GM21390 (cell line): ENCODE results near the gene RRAS.
"Not testable (repeated sequence)": the region's sequence is repeated elsewhere in the genome, so short reads cannot be mapped to it uniquely, and the experiment has no call there.

ENCODE experiments used
- ATAC-seq: cut with Tn5 transposase; IDR thresholded peaks from one replicate; pipeline ENCODE4 v1.9.1; 2021; ENCODE audit not compliant: unreplicated experiment

The RRAS gene

DNA sequence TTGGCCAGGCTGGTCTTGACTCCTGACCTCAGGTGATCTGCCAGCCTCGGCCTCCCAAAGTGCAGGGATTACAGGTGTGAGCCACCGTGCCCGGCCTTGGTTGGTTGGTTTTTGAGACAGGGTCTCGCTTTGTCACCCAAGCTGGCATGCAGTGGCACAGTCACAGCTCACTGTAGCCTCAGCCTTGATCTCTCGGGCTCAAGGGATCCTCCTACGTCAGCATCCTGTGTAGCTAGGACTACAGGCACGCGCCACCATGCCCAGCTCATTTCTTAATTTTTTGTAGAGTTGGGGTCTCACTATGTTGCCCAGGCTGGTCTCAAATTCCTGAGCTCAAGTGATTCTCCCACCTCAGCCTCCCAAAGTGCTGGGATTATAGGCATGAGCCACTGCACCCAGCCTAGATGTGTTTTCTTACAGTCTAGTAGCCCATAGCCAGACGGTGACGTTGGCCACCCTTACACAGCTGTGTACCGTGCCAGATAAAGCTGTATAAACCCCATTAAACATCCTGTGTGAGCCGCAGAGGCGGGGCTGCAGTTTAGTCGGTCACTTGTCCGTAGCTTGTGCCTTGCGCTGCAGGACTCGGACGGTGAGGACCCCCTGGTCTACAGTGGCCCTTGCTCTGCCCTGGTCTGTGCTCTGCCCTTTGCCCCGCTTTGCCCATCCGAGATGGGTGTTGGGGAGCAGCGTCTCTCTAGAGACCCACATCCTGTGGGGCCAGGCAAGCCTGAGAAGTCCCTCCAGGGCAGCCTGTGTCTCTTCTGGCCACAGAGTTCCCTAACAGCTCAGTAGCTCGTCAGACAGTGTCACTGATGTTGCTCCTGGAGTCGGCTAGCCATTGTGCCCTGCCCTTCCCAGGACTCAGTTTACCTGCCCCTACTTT, 15.9 kb upstream of the RRAS start:
- ATAC-seq: no peak

DNA sequence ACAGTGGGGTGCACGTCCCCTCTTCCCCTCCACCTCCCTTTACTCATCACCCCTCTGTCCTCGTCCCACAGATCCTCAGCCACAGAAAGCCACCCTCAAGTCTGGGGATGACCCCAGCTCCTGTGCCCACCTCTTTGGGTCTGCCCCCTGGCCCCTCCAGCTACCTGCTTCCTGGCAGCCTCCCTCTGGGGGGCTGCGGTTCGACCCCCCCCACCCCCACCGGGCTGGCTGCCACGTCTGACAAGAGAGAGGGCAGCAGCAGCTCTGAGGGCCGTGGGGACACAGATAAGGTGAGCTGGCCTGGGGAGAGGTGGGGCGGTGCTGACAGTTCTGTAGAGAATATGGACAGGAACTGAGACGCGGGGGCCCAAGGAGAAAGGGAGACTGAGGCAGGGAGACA, 14.6 kb upstream of the RRAS start:
- ATAC-seq: no peak

DNA sequence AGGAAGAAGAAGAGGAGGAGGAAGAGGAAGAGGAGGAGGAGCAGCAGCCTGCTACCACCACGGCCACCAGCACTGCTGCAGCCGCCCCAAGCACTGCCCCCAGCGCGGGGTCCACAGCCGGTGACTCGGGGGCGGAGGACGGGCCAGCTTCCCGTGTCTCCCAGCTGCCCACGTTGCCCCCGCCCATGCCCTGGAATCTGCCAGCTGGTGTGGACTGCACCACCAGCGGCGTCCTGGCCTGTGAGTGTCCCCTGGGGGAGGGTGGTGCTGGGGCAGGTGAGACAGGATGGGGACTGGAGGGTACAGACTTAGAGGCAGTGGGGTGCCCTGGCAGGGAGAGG, 13.5 kb upstream of the RRAS start:
- no peak for ATAC-seq

DNA sequence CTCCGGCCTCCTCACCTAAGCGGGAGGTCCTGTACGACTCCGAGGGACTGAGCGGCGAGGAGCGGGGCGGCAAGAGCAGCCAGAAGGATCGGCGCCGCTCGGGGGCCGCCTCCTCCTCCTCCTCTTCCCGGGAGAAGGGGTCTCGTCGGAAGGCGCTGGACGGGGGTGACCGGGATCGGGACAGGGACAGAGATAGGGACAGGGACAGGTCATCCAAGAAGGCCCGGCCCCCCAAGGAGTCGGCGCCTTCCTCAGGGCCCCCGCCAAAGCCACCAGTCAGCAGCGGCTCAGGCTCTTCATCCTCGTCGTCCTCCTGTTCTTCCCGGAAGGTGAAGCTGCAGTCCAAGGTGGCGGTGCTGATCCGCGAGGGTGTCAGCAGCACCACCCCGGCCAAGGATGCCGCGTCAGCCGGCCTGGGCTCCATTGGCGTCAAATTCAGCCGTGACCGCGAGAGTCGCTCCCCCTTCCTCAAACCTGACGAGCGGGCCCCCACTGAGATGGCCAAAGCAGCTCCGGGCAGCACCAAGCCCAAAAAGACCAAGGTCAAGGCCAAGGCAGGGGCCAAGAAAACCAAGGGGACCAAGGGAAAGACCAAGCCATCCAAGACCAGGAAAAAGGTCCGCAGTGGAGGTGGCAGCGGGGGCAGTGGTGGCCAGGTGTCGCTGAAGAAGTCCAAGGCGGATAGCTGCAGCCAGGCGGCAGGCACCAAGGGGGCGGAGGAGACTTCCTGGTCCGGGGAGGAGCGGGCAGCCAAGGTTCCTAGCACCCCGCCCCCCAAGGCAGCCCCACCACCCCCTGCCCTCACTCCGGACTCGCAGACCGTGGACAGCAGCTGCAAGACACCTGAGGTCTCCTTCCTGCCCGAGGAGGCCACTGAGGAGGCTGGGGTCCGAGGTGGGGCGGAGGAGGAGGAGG, 12.9 kb upstream of the RRAS start:
- no peak for ATAC-seq

DNA sequence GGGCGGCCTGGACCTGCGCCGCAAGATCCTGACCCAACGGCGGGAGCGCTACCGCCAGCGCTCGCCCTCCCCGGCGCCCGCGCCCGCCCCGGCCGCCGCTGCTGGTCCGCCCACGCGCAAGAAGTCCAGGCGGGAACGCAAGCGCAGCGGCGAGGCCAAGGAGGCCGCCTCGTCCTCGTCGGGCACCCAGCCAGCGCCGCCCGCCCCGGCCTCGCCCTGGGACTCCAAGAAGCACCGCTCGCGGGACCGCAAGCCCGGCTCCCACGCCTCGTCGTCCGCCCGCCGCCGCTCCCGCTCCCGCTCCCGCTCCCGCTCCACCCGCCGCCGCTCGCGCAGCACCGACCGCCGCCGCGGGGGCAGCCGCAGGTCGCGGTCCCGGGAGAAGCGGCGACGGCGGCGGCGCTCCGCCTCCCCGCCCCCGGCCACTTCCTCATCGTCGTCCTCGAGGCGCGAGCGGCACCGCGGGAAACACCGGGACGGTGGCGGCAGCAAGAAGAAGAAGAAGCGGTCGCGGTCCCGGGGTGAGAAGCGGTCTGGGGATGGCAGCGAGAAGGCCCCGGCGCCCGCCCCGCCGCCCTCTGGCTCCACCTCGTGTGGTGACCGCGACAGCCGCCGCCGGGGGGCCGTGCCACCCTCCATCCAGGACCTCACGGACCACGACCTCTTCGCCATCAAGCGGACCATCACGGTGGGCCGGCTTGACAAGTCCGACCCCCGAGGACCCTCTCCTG, 12.0 kb upstream of the RRAS start:
- no peak for ATAC-seq

DNA sequence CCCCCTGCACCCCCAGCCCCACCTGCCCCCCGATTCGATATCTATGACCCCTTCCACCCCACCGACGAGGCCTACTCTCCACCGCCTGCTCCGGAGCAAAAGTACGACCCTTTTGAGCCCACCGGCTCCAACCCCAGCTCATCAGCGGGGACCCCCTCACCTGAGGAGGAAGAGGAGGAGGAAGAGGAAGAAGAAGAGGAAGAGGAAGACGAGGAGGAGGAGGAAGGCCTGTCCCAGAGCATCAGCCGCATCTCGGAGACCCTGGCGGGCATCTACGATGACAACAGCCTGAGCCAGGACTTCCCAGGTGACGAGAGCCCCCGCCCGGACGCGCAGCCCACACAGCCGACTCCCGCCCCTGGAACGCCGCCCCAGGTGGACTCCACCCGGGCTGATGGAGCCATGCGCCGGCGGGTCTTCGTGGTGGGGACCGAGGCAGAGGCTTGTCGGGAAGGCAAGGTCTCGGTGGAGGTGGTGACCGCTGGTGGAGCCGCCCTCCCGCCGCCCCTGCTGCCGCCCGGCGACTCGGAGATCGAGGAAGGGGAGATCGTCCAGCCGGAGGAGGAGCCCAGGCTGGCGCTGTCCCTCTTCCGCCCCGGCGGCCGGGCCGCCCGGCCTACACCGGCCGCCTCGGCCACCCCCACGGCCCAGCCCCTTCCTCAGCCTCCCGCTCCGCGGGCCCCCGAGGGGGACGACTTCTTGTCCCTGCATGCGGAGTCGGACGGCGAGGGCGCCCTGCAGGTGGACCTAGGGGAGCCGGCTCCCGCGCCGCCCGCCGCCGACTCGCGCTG, 11.3 kb upstream of the RRAS start:
- no peak for ATAC-seq

DNA sequence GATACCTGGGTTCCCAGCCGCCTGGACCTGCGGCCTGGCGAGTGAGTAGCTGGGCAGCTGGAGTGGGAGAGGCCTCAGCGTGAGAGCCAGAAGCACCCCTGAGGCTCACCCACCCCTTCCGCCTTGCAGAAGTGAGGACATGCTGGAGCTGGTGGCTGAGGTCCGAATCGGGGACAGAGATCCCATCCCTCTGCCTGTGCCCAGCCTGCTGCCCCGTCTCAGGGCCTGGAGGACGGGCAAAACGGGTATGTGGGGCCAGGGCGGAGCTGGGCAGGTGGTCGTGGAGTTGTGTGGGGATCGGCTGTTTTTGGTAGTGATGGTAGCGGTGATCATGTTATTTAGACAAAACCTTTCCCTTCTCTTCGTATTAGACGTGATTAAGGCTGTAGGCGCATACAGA, 6.6 kb upstream of the RRAS start:
- no peak for ATAC-seq

DNA sequence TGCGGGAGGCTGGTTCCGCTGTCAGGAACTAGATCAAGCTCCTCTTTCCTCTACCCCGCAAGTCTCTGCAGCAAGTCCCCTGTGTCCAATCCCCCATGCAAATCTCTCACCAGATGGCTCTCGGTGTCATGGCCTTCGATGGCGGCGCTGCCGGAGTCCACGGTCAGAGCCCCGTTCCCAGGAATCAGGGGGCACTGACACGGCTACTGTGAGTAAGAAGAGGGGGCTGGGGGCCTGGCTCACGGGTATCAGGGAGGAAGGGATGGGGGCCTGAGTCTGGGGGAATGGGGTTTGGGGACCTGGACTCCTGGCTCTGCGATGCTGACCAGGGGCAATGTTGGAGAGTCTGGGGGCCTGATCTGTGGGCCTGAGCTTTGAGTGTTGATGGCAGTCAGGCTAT, 6.1 kb upstream of the RRAS start:
- ATAC-seq: no peak

DNA sequence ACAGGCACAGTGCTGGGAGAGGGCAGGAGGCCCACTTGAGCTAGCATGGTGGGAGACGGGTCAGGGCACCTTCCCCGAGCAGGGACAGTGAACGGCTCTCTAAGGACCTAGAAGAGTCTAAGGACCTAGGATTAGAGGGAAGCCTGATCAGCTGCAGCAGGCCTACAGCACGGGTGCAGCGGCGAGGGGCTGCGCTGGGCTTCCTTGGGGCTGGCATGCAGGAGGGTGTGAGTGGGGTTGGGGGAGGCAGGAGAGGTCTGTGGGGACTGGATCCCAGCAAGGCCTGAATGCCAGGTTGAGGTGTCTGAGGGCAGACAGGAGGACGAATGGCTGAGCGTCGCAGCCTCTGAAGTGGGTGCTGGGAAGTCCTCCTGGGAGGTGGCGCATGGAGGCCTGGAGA, 5.6 kb upstream of the RRAS start:
- ATAC-seq: no peak

DNA sequence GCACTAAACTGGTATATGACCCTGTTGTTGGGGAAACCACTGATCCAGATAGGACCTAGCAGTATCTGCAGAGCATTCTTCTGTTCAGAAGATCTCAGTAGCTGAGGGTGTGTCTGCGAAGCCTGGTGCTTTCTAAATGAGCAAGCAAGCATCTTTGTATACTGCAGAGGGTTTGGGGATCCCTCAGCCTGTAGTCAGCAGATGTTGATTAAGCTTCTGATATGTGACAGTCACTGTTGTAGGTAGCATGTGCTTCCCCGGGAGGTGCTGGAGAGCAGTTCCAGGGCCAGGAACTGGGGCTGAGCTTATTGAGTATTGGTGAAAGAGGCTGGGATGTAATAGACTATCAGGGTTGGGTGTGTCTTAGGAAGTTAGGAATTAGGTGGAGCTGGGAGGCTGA, 3.5 kb upstream of the RRAS start:
- ATAC-seq: no peak

DNA sequence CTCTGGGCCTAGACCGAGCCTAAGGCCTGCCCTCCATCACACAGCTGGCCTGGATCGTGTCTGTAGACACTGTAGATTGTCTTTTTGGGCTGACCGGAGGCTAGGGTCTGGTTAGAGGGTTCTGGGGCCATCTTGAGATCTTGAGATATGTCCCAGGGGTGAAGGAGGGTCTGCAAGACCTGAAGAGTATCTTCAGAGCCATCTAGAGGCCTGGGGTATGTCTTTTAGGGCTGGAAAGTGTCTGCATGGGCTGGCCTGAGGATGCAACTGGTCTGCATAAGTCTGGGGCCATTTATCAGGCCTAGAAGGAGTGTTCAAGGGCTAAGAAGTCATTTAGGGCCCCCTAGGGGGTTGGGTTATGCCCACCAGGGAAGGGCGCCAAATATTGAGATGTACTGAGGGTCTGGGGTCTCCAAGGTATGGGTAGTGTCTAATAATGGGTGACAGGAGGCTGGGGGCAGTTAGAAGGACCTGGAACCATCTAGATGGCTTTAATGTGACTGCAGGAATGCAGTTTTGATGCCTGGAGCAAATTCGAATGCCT, 2.6 kb upstream of the RRAS start:
- ATAC-seq: no peak

DNA sequence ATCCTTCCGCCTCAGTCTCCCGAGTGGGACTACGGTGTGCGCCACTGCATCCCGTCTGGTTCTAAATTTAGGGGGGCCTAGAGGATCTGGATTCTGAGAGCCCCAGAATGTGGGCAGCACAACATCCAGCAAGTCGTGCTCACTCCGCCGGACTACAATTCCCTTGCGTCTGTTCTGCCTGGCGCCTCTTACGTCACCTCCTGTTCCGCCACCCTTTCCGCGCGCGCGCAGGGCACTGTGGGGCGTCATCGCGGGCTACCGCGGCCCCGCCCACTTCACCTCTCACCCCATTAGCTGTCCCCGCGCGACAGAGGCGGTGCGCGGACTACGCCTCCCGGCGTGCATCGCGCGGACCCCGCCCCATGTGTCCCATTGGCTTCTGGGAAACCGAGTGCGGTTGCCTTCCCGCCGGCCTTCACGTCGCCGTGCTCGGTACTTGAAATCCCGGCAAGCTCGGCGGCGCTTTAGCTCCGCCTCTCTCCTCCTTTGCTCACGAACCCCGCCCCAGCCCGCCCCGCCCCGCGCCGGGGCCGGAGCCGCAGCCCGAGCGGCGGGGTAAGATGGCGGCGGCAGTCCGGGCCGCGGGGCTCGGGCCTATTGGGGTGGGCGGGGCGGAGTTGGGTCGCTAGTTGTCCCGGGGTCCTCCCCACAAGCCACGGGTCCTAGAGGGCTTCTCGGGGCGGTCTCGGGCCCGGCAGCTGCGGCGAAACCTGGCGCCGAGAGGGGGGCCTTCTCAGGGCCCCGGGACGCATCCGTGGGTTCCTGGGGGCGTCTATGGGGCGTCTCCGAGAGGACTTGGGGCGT, 1.9 kb upstream of the RRAS start, which contains the start of gene SCAF1:
Gene SCAF1 (plus strand): TSS at position 522 of the 804 bp plus-strand sequence. CDS start 2,818 bp downstream, outside the sequence.
- ATAC-seq: peak; percentile 59

DNA sequence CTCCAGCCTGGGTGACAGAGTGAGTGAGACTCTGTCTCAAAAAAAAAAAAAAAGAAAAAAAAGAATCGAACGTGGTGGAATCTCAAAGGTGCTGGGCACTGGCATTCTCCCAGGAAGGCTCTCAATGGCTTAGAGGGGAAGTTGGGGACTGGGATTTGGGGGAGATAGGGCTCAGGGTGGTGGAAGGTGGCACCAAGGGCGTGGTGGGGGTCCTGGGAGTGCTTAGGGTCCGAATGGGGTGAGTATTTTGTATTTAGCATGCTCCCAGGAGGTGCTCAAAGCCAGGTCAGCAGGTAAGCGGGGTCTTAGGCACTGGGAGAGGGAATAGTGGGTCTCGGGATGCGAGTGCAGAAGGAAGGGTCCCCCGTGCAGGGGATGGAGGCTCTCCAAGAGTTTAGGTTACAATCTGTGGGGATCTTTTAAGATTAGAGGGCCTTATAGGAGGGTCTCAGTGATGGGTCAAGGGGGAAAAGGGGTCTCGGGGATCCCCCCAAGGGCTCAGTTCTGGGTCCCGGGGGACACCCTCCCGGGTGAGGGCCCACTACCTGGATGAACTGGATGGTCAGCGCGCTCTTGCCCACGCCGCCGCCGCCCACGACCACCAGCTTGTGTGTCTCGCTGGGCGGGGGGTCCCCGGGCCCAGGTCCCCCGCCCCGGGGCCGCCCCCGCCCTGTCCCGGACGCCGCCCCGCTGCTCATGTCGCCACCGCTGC, 386 bp downstream of the RRAS start:
- ATAC-seq: no peak

DNA sequence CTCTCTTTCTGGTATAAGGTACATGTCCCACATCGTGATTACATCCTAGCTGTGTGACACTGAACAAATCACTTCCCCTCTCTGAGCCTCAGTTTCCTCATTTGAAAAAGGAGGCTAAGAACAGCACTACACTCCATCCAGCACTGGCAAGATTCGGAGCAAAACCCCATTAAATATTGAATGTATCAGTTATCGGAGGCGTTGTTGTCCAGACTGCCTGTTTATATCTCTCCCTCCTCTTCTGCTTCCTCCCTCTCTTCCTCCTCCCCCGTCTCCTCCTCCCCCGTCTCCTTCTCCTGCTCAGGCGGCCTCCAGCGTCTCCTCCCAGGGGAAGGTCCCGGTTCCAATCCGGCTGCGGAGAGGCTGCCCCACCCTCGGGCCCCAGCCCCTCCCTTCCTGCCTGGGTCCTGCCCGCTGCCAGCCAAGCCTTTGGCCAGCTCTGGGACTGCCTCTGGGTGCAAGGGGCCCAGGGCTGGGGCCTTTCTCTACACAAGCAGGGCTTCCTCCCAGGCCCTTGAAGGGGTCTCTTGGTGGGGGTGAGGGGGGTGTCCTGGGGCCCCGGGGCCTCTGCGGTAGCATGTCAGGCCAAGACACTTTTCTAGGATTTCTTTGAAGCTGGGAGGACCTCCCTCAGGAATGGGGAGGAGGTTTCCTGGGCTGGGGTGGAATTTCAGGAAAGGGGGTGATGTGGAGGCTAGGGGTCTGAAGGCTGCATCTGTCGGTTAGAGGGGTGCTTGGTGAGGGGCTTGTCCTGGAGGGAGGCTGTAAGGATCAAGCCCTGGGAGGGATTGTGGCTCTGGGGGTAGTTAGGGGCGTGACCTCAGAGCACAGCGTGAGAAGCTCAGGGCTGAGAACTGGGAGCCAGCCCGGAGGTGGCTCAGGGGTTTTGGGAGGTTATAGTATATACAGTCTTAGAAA, 1.9 kb downstream of the RRAS start:
- no peak for ATAC-seq

DNA sequence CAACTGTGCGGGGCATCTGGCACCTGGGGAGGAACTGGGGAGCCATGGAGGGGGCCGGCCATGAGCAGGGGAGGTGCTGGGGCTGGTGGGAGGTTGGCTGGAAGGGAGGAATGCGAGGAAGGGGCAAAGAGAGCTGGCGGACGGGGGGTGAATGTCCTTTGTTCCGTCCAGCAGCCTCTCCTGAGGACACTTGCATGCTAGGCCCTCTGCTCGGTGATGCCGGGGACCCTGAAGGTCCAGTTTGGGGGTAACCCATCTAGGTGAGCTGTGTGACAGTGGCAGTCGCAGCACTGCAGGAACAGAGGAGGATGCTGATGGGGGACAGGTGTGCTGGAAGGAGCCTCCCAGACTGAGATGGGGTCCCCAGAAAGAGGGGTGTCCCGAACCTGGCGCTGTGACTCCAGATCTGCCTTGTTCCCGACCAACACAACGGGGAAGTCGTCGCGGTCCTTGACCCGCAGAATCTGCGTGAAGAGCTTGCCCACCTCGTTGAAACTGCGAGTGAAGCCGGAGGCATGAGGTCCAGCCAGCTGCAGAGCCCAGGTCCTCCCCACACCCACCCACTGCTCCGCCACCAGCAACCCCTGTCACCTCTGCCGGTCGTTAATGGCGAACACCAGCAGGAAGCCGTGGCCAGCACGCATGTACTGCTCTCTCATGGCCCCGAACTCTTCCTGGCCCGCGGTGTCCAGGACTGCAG, 3.6 kb downstream of the RRAS start:
- ATAC-seq: no peak

DNA sequence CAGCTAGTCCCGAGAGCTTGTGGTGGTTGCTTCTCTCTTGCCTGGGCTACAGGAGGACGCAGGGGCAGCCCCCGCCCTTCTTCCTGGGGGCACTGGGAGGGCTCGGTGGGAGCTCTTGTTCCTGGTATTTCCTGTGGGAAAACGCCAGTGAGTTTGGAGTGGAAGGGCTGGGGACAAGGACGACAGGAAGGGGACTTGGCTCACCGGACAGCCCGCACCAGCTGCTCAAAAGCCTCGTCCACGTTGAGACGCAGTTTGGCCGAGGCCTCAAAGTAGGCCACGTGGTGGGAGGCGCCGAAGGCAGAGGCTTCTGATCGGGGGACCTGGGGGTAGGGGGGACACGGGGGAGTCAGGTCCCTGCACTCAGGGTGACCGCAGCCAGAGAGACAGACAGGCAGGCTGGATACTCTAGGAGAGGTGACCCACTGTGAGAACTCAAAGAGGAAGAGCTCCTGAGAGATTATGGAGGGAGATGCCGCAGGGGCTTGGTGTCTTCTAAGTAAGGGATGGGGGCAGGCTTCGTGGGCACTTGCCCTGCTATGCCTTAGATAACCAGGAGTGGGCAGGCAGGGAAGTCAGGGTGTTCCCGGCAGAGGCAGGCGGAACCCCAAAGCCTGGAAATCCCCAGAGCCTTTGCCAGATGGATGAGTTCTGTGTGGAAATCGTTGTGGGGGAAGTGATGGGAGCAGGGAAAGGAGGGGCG, 4.3 kb downstream of the RRAS start:
- no peak for ATAC-seq

DNA sequence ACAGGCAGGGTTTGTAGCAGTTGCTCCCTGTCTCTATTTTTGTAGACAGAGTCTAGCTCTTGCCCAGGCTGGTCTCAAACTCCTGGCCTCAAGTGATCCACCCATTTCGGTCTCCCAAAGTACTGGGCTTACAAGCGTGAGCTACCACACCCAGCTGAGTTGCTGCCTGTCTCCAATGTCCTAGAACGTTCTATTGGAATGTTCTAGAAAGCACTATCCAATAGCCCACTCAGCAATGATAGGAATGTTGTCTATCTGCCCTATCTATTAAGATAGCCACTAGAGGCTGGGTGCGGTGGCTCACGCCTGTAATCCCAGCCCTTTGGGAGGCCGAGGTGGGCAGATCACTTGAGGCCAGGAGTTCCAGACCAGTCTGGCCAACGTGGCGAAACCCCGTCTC, 6.7 kb downstream of the RRAS start:
- ATAC-seq: not testable (repeated sequence)
